ENCODE data around the gene UGT1A6.

DNA sequence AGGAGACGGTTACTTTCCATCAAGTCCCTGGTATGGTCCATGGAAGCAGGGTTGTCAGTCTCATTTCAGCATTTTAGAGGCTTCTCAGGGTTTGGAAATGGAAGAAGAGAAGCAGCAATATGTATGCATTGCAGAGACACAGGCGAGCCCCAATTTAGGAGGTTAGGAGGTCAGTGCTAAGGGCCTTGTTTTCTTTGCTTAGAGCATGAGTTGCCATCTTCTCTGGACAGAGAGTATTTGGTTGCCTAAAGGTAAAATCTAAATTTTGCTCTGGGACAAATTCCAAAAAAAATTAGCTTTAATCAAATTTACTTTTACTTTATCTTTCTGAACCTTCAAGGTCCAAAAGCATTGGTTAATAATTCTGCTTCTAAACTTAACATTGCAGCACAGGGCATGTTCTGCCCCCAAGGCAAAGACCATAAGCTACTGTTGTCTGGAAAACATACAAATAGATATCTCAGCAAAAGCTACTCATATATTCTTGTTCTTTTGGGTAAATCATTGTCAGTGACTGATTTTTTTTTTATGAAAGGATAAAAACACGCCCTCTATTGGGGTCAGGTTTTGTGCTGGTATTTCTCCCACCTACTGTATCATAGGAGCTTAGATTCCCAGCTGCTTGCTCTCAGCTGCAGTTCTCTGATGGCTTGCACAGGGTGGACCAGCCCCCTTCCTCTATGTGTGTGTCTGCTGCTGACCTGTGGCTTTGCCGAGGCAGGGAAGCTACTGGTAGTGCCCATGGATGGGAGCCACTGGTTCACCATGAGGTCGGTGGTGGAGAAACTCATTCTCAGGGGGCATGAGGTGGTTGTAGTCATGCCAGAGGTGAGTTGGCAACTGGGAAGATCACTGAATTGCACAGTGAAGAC, 21.2 kb upstream of the UGT1A6 start, which contains the start of gene UGT1A9:
- TF ChIP-seq EZH2 (IDR thresholded peaks at IDR 0.05; ENCODE audit: insufficient read depth, poor library complexity, severe bottlenecking) (no peak), EZH2phosphoT487 (IDR thresholded peaks at IDR 0.05; ENCODE audit: insufficient read depth, low read depth) (no peak)

All from GM23248 (cell line).